ENCODE data around the gene PIK3R5.

- no peak for TF ChIP-seq POLR2A (IDR thresholded peaks at IDR 0.05)
- TF ChIP-seq, protein P1, sequence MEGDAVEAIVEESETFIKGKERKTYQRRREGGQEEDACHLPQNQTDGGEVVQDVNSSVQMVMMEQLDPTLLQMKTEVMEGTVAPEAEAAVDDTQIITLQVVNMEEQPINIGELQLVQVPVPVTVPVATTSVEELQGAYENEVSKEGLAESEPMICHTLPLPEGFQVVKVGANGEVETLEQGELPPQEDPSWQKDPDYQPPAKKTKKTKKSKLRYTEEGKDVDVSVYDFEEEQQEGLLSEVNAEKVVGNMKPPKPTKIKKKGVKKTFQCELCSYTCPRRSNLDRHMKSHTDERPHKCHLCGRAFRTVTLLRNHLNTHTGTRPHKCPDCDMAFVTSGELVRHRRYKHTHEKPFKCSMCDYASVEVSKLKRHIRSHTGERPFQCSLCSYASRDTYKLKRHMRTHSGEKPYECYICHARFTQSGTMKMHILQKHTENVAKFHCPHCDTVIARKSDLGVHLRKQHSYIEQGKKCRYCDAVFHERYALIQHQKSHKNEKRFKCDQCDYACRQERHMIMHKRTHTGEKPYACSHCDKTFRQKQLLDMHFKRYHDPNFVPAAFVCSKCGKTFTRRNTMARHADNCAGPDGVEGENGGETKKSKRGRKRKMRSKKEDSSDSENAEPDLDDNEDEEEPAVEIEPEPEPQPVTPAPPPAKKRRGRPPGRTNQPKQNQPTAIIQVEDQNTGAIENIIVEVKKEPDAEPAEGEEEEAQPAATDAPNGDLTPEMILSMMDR (IDR thresholded peaks at IDR 0.05) = no peak
Observed at GRCh38 chr17:8888704-8889302, 76.7 kb downstream of the PIK3R5 start.

Data from adrenal gland (tissue), 5 donors.